SK-N-SH (cell line): Measurements from ENCODE around the gene MFAP1. TPM values are rescaled to one million over a fixed set of nuclear protein-coding genes. Genes with fewer than 3 reads are reported as not detected.

Experiments used
- CTCF ChIA-PET: fragments of 300-600, 350-600 bp; formaldehyde crosslinking; extraction: SDS; loops from one replicate; lab custom pipeline; 2021; lab: Yijun Ruan, JAX
- POLR2A ChIA-PET: fragments of 350-600 bp; sonication (Branson Sonifier 250); formaldehyde crosslinking; extraction: SDS; loops from one replicate; lab custom pipeline; 2020; ENCODE audit warnings: antibody characterized with exemption, inconsistent platforms; lab: Yijun Ruan, JAX
- DNase-seq: peaks from one replicate; pipeline ENCODE4 v3.0.0; 2012
- H2AFZ ChIP-seq: fragments of 200-600 bp; sonication (generic); 2 replicates; pipeline ENCODE4 v1.8.1; 2016; ENCODE audit warnings: antibody characterized with exemption, mild to moderate bottlenecking, low read depth
- H3F3A ChIP-seq: fragments of 200-600 bp; sonication (generic); replicated peaks from 2 replicates; pipeline ENCODE3; 2016; ENCODE audit warnings: antibody characterized with exemption, mild to moderate bottlenecking; ENCODE audit not compliant: insufficient read depth
- H3K27ac ChIP-seq, 2 experiments: fragments of 200-500 bp in 1 of 2; fragments of 200-600 bp in 1 of 2; sonication (Bioruptor generic) in 1 of 2; sonication (generic), shearing (Covaris generic) in 1 of 2; 2 replicates each; pipeline versions ENCODE4 v1.5.1 to v1.6.1; 2014 to 2016; ENCODE audit warnings: low read depth in 2 of 2, inconsistent platforms in 1 of 2, low read length in 1 of 2, mild to moderate bottlenecking in 1 of 2, mixed read lengths in 1 of 2
- H3K27me3 ChIP-seq: fragments of 200-600 bp; sonication (generic), shearing (Covaris generic); 2 replicates; pipeline ENCODE4 v1.6.1; 2016; ENCODE audit warnings: mixed run types; ENCODE audit not compliant: insufficient read depth
- H3K36me3 ChIP-seq, 2 experiments: fragments of 200-500 bp in 1 of 2; fragments of 200-600 bp in 1 of 2; sonication (Bioruptor generic) in 1 of 2; sonication (generic) in 1 of 2; replicated peaks in 1 of 2; 2 replicates each; pipeline versions ENCODE3 to v1.5.1; 2014 to 2016; ENCODE audit warnings: low read length in 1 of 2, mild to moderate bottlenecking in 1 of 2; ENCODE audit not compliant: insufficient read depth in 2 of 2, control insufficient read depth in 1 of 2
- H3K4me1 ChIP-seq, 2 experiments: fragments of 200-500 bp in 1 of 2; fragments of 200-600 bp in 1 of 2; sonication (Bioruptor generic) in 1 of 2; sonication (generic), shearing (Covaris generic) in 1 of 2; 2 replicates each; pipeline versions ENCODE4 v1.5.1 to v1.6.1; 2014 to 2016; ENCODE audit warnings: low read depth in 1 of 2, low read length in 1 of 2, mixed run types in 1 of 2; ENCODE audit not compliant: insufficient read depth in 2 of 2, control insufficient read depth in 1 of 2
- H3K4me2 ChIP-seq: fragments of 200-600 bp; sonication (generic), shearing (Covaris generic); 2 replicates; pipeline ENCODE4 v1.6.1; 2017; ENCODE audit warnings: mixed run types
- H3K4me3 ChIP-seq, 2 experiments: fragments of 200-500 bp in 1 of 2; fragments of 200-600 bp in 1 of 2; sonication (Bioruptor generic) in 1 of 2; sonication (generic), shearing (Covaris generic) in 1 of 2; 2 replicates each; pipeline versions ENCODE4 v1.5.1 to v1.8.1; 2014 to 2016; ENCODE audit warnings: low read depth in 2 of 2, inconsistent platforms in 1 of 2, low read length in 1 of 2, mild to moderate bottlenecking in 1 of 2, mixed read lengths in 1 of 2, moderate library complexity in 1 of 2
- H3K79me2 ChIP-seq: fragments of 200-600 bp; sonication (generic); 2 replicates; pipeline ENCODE4 v1.8.1; 2017; ENCODE audit warnings: mild to moderate bottlenecking; ENCODE audit not compliant: insufficient read depth
- H3K9ac ChIP-seq: fragments of 200-600 bp; sonication (generic); 2 replicates; pipeline ENCODE4 v1.6.1; 2017; ENCODE audit warnings: mixed run types
- H3K9me2 ChIP-seq: fragments of 200-600 bp; sonication (generic); 2 replicates; pipeline ENCODE4 v1.6.1; 2017; ENCODE audit warnings: mixed run types
- H3K9me3 ChIP-seq: fragments of 200-600 bp; sonication (generic); 2 replicates; pipeline ENCODE4 v1.6.1; 2017; ENCODE audit warnings: mixed run types, mild to moderate bottlenecking, moderate library complexity
- H4K20me1 ChIP-seq: fragments of 200-600 bp; sonication (generic); 2 replicates; pipeline ENCODE4 v1.6.1; 2017; ENCODE audit warnings: mild to moderate bottlenecking, mixed run types; ENCODE audit not compliant: insufficient read depth
- EZH2phosphoT487 ChIP-seq: fragments of 200-600 bp; sonication (generic); IDR thresholded peaks from 2 replicates; pipeline ENCODE4 v1.6.1; 2017; ENCODE audit warnings: low read depth, mixed run types, mild to moderate bottlenecking, antibody characterized with exemption, moderate library complexity, borderline replicate concordance
- FOXJ3 ChIP-seq: sonication (generic); formaldehyde crosslinking; IDR thresholded peaks from 2 replicates; pipeline ENCODE4 v1.5.1; 2020; ENCODE audit warnings: mild to moderate bottlenecking, missing genetic modification reagents
- FOXM1 ChIP-seq: IDR thresholded peaks from 2 replicates; pipeline ENCODE4 v1.4.0; 2012; ENCODE audit warnings: low read depth, mild to moderate bottlenecking
- JUND ChIP-seq: IDR thresholded peaks from 2 replicates; pipeline ENCODE4 v1.4.0; 2012
- MEF2A ChIP-seq: IDR thresholded peaks from 2 replicates; pipeline ENCODE4 v1.4.0; 2012; ENCODE audit warnings: low read depth, borderline replicate concordance
- MXI1 ChIP-seq: IDR thresholded peaks from 2 replicates; pipeline ENCODE4 v1.6.1; 2012; ENCODE audit warnings: mild to moderate bottlenecking, low read depth, low read length, improper control_type of control experiment
- POLR2AphosphoS5 ChIP-seq: IDR thresholded peaks from 2 replicates; pipeline ENCODE4 v1.6.1; 2012; ENCODE audit warnings: low read depth, low read length
- RAD21 ChIP-seq: IDR thresholded peaks from 2 replicates; pipeline ENCODE4 v1.6.1; 2012; ENCODE audit warnings: mild to moderate bottlenecking, low read length
- RCOR1 ChIP-seq: fragments of 150-350 bp; IDR thresholded peaks from 2 replicates; pipeline ENCODE4 v1.6.1; 2017; ENCODE audit warnings: antibody characterized with exemption, low read length
- RFX5 ChIP-seq: IDR thresholded peaks from 2 replicates; pipeline ENCODE4 v1.6.1; 2012; ENCODE audit warnings: mild to moderate bottlenecking, improper control_type of control experiment, low read length
- RXRA ChIP-seq: IDR thresholded peaks from 2 replicates; pipeline ENCODE4 v1.4.0; 2012; ENCODE audit warnings: low read depth, mild to moderate bottlenecking, borderline replicate concordance
- SMC3 ChIP-seq: IDR thresholded peaks from 2 replicates; pipeline ENCODE4 v1.6.1; 2012; ENCODE audit warnings: low read depth, low read length, improper control_type of control experiment
- TAF1 ChIP-seq: IDR thresholded peaks from 2 replicates; pipeline ENCODE4 v1.6.1; 2012; ENCODE audit warnings: low read depth, mild to moderate bottlenecking, low read length, moderate library complexity, borderline replicate concordance
- TEAD4 ChIP-seq: IDR thresholded peaks from 2 replicates; pipeline ENCODE4 v1.4.0; 2012; ENCODE audit warnings: mild to moderate bottlenecking, borderline replicate concordance; ENCODE audit not compliant: insufficient read depth
- YY1 ChIP-seq: IDR thresholded peaks from 2 replicates; pipeline ENCODE4 v1.4.0; 2012; ENCODE audit warnings: low read depth, mild to moderate bottlenecking
- WGBS: methylation state at CpG from one replicate; pipeline ENCODE4 v1.1.6; 2017; ENCODE audit warnings: low lambda C conversion rate; 5-methylcytosine and 5-hydroxymethylcytosine counted together
- polyA plus RNA-seq, 3 experiments: library from polyadenylated mRNA; depleted of rRNA; stranded (reverse); fragments of >200 nt; gene quantifications; 2 replicates each; pipeline ENCODE4 v1.2.3, GENCODE V29; 2012
- TF ChIP-seq, protein P1 (sequence below): fragments of 150-350 bp; IDR thresholded peaks from 2 replicates; pipeline ENCODE4 v1.6.1; 2017; ENCODE audit warnings: antibody characterized with exemption, low read length, low read depth, borderline replicate concordance
- TF ChIP-seq, protein P2 (sequence below): fragments of 200-600 bp; sonication (generic); IDR thresholded peaks from 2 replicates; pipeline ENCODE4 v1.6.1; 2017; ENCODE audit warnings: antibody characterized with exemption, mild to moderate bottlenecking, moderate library complexity
- TF ChIP-seq, protein P3 (sequence below): IDR thresholded peaks from 2 replicates; pipeline ENCODE4 v1.4.0; 2012; ENCODE audit warnings: low read depth, borderline replicate concordance

MFAP1 gene
- polyA plus RNA-seq, 1 of the 3 experiments (the other 2 are of a cell fraction) = 16.5 TPM

DNA sequence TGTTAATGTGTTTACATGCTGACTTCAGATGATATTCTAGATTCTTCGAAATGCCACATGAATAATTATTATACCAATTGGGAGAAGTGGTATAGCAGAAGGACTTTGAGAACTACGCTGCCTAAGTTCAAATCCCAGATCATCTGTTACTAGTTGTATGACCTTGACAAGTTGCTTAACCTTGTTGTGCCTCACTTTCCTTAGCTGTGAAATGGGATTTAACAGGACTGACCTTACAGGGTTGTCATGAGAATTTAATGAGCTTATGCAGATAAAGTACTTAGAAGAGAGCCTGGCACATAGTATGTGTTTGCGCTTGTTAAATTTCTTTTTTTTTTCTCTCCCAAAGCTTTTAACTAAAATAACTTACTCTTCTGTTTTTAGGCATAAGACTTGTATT, 26.8 kb upstream of the MFAP1 start:
- peaks cover 2% of the 10 kb centered on the region for H3F3A ChIP-seq
- DNase-seq = no peak
- H4K20me1 ChIP-seq = no peaks in the 10 kb centered on the region
- no peak overlapping the region for H3K4me3 ChIP-seq
- H3K4me2 ChIP-seq = no peak overlapping the region
- H3K79me2 ChIP-seq = no peaks in the 10 kb centered on the region
- no peak overlapping the region for H2AFZ ChIP-seq
- H3K9me3 ChIP-seq = no peaks in the 10 kb centered on the region
- no peaks in the 10 kb centered on the region for H3K4me1 ChIP-seq
- no peaks in the 10 kb centered on the region for H3K27me3 ChIP-seq
- H3K9ac ChIP-seq = no peak overlapping the region
- 93% methylated on average over 3 of the region's 3 CpGs for WGBS
- no peak for TF ChIP-seq TAF1
- TF ChIP-seq, protein P1, sequence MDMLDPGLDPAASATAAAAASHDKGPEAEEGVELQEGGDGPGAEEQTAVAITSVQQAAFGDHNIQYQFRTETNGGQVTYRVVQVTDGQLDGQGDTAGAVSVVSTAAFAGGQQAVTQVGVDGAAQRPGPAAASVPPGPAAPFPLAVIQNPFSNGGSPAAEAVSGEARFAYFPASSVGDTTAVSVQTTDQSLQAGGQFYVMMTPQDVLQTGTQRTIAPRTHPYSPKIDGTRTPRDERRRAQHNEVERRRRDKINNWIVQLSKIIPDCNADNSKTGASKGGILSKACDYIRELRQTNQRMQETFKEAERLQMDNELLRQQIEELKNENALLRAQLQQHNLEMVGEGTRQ = no peak
- TF ChIP-seq JUND = no peak
- no peak for TF ChIP-seq MXI1
- TF ChIP-seq, protein P2, sequence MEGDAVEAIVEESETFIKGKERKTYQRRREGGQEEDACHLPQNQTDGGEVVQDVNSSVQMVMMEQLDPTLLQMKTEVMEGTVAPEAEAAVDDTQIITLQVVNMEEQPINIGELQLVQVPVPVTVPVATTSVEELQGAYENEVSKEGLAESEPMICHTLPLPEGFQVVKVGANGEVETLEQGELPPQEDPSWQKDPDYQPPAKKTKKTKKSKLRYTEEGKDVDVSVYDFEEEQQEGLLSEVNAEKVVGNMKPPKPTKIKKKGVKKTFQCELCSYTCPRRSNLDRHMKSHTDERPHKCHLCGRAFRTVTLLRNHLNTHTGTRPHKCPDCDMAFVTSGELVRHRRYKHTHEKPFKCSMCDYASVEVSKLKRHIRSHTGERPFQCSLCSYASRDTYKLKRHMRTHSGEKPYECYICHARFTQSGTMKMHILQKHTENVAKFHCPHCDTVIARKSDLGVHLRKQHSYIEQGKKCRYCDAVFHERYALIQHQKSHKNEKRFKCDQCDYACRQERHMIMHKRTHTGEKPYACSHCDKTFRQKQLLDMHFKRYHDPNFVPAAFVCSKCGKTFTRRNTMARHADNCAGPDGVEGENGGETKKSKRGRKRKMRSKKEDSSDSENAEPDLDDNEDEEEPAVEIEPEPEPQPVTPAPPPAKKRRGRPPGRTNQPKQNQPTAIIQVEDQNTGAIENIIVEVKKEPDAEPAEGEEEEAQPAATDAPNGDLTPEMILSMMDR = no peak
- no peak for TF ChIP-seq RCOR1
- no peak for TF ChIP-seq EZH2phosphoT487
- TF ChIP-seq TEAD4 = no peak
- TF ChIP-seq, all 33 proteins: peak for 0
- ChIA-PET CTCF (interaction anchor here (0.9 kb wide), 1 partner anchor 21 kb away, joined by 3 read pairs; no protein-coding TSS in a partner anchor), POLR2A (interaction anchor here (0.7 kb wide), 1 partner anchor 32 kb away, joined by 3 read pairs; no protein-coding TSS in a partner anchor)
- Histone ChIP-seq H3K27ac (no peak overlapping the region), H3K36me3 (peaks cover 0 to 17% of the 10 kb centered on the region in 2 experiments), H3K9me2 (no peaks in the 10 kb centered on the region)

DNA sequence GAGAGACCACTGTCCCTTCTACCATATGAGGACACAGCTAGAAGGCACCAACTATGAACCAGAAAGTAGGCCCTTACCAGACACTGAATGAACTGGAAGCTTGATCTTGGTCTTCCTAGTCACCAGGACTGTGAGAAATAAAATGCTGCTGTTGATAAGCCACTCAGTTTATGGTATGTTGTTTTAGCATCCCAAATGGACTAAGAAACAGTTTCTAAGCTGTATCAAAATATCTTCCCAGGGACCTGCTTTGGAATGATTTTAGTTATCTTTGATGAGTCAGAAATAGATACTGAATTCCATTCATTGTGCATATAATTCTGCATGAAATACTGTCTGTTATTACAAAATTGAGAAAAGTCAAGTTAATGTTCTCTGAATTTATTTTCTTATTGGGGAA, 20.9 kb upstream of the MFAP1 start:
- no peak overlapping the region for H3K9ac ChIP-seq
- H4K20me1 ChIP-seq = no peaks in the 10 kb centered on the region
- ChIA-PET CTCF (interaction anchor here (2.1 kb wide), 1 partner anchor 27 kb away, joined by 5 read pairs; no protein-coding TSS in a partner anchor), POLR2A (interaction anchor here (0.6 kb wide), 1 partner anchor 46 kb away, joined by 4 read pairs; no protein-coding TSS in a partner anchor)
- TF ChIP-seq MEF2A (no peak), FOXJ3 (no peak), POLR2AphosphoS5 (no peak), SMC3 (no peak), RFX5 (no peak), TAF1 (no peak), FOXM1 (no peak), RXRA (no peak), YY1 (no peak), RAD21 (no peak), TEAD4 (no peak)
- TF ChIP-seq, protein P2 = no peak
- TF ChIP-seq, protein P3, sequence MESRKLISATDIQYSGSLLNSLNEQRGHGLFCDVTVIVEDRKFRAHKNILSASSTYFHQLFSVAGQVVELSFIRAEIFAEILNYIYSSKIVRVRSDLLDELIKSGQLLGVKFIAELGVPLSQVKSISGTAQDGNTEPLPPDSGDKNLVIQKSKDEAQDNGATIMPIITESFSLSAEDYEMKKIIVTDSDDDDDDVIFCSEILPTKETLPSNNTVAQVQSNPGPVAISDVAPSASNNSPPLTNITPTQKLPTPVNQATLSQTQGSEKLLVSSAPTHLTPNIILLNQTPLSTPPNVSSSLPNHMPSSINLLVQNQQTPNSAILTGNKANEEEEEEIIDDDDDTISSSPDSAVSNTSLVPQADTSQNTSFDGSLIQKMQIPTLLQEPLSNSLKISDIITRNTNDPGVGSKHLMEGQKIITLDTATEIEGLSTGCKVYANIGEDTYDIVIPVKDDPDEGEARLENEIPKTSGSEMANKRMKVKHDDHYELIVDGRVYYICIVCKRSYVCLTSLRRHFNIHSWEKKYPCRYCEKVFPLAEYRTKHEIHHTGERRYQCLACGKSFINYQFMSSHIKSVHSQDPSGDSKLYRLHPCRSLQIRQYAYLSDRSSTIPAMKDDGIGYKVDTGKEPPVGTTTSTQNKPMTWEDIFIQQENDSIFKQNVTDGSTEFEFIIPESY = no peak
- H3K4me3 ChIP-seq = no peak overlapping the region
- no peaks in the 10 kb centered on the region for H3K79me2 ChIP-seq
- DNase-seq = no peak
- no peaks in the 10 kb centered on the region for H3K4me1 ChIP-seq
- H3K27ac ChIP-seq = peak overlapping the region in 1 of 2 experiments; percentile 47; a peak in 2 of 4 replicates
- H3F3A ChIP-seq = peaks cover 6% of the 10 kb centered on the region
- H3K9me3 ChIP-seq = no peaks in the 10 kb centered on the region
- H3K4me2 ChIP-seq = no peak overlapping the region
- no peak overlapping the region; the same call in 1 of the 2 replicates for H2AFZ ChIP-seq
- H3K27me3 ChIP-seq = no peaks in the 10 kb centered on the region
- H3K36me3 ChIP-seq = peaks cover 3 to 6% of the 10 kb centered on the region in 2 experiments
- H3K9me2 ChIP-seq = no peaks in the 10 kb centered on the region
